GM06990 (cell line): ENCODE data around the gene BAMBI.

Experiments
- DNase-seq: peaks from one replicate; pipeline ENCODE4 v3.0.0-alpha.2; 2011; ENCODE audit not compliant: insufficient read length; ENCODE audit errors: extremely low read depth
- H3K27me3 ChIP-seq: replicated peaks from 2 replicates; pipeline ENCODE4 v1.6.0; 2011; ENCODE audit warnings: low read length; ENCODE audit not compliant: control insufficient read depth, insufficient read depth
- H3K36me3 ChIP-seq: 2 replicates; pipeline ENCODE4 v1.5.1; 2011; ENCODE audit warnings: low read length; ENCODE audit not compliant: control insufficient read depth, insufficient read depth
- H3K4me3 ChIP-seq: replicated peaks from 2 replicates; pipeline ENCODE4 v1.5.1; 2011; ENCODE audit warnings: low read depth, mild to moderate bottlenecking, control low read depth, low read length
- CTCF ChIP-seq: IDR thresholded peaks from 2 replicates; pipeline ENCODE4 v1.5.1; 2011; ENCODE audit warnings: low read length, control low read depth, mild to moderate bottlenecking, inconsistent platforms; ENCODE audit not compliant: insufficient read depth, poor library complexity, severe bottlenecking

The BAMBI gene

GRCh38 chr10:28661035-28661434 is 16.3 kb upstream of the BAMBI start:
- H3K27me3 ChIP-seq = no peaks in the 10 kb centered on the region
- DNase-seq = no peak
- no peak overlapping the region for H3K4me3 ChIP-seq
- H3K36me3 ChIP-seq = no peaks in the 10 kb centered on the region
- TF ChIP-seq CTCF = no peak

- no peaks in the 10 kb centered on the region for H3K36me3 ChIP-seq
- TF ChIP-seq CTCF = peak; percentile 97
- no peak for DNase-seq
- H3K4me3 ChIP-seq = no peak overlapping the region
- H3K27me3 ChIP-seq = no peaks in the 10 kb centered on the region
Measured at GRCh38 chr10:28663576-28664368, 13.5 kb upstream of the BAMBI start.

- no peak for DNase-seq
- no peaks in the 10 kb centered on the region for H3K36me3 ChIP-seq
- H3K4me3 ChIP-seq = no peak overlapping the region
- TF ChIP-seq CTCF = no peak
- H3K27me3 ChIP-seq = no peaks in the 10 kb centered on the region
Measured at GRCh38 chr10:28664369-28664740, 13.0 kb upstream of the BAMBI start.

GRCh38 chr10:28666751-28667467 is 10.4 kb upstream of the BAMBI start:
- H3K36me3 ChIP-seq = no peaks in the 10 kb centered on the region
- no peak overlapping the region for H3K4me3 ChIP-seq
- no peak for TF ChIP-seq CTCF
- H3K27me3 ChIP-seq = no peaks in the 10 kb centered on the region
- no peak for DNase-seq

GRCh38 chr10:28668363-28669226 is 8.7 kb upstream of the BAMBI start:
- no peak for TF ChIP-seq CTCF
- Histone ChIP-seq H3K27me3 (no peaks in the 10 kb centered on the region), H3K36me3 (no peaks in the 10 kb centered on the region), H3K4me3 (no peak overlapping the region; the same call in 1 of the 2 replicates)
- DNase-seq = peak; percentile 48
